Neural cell (in vitro differentiated cells): ENCODE results near the gene NKIRAS1. TPM values are rescaled to one million over a fixed set of nuclear protein-coding genes. Genes with fewer than 3 reads are reported as not detected.

Experiments used
- H2AFZ ChIP-seq: fragments of 200-600, 300-800 bp; sonication (generic), shearing (Covaris generic); 2 replicates; pipeline ENCODE4 v1.6.0; 2014; ENCODE audit warnings: low read depth, mild to moderate bottlenecking, antibody characterized with exemption, low read length, moderate library complexity
- H3F3A ChIP-seq: fragments of 200-600 bp; shearing (Covaris generic); 2 replicates; pipeline ENCODE4 v1.6.1; 2016; ENCODE audit warnings: mild to moderate bottlenecking, moderate library complexity, mixed read lengths, antibody characterized with exemption, low read length; ENCODE audit not compliant: insufficient read depth, poor library complexity, severe bottlenecking
- H3K27ac ChIP-seq: fragments of 200-600, 300-800 bp; sonication (generic), shearing (Covaris generic); 2 replicates; pipeline ENCODE4 v1.5.1; 2014; ENCODE audit warnings: mild to moderate bottlenecking, low read length, moderate library complexity
- H3K27me3 ChIP-seq: fragments of 300-800, 200-600 bp; sonication (generic), shearing (Covaris generic); 2 replicates; pipeline ENCODE4 v1.6.0; 2014; ENCODE audit warnings: mild to moderate bottlenecking, low read depth, low read length, moderate library complexity; ENCODE audit not compliant: insufficient read depth
- H3K36me3 ChIP-seq: fragments of 300-800, 200-600 bp; sonication (generic), shearing (Covaris generic); 2 replicates; pipeline ENCODE4 v1.5.1; 2014; ENCODE audit warnings: mild to moderate bottlenecking, antibody characterized with exemption, low read length, moderate library complexity; ENCODE audit not compliant: insufficient read depth
- H3K4me2 ChIP-seq: fragments of 300-800, 200-600 bp; sonication (generic), shearing (Covaris generic); 2 replicates; pipeline ENCODE4 v1.6.0; 2014; ENCODE audit warnings: mild to moderate bottlenecking, low read length
- H3K4me3 ChIP-seq: fragments of 300-800, 200-600 bp; sonication (generic), shearing (Covaris generic); 2 replicates; pipeline ENCODE4 v1.5.1; 2014; ENCODE audit warnings: mild to moderate bottlenecking, low read length, moderate library complexity
- H3K79me2 ChIP-seq: fragments of 200-600 bp; shearing (Covaris generic); replicated peaks from 2 replicates; pipeline ENCODE4 v1.6.0; 2014; ENCODE audit warnings: mild to moderate bottlenecking, low read length, moderate library complexity; ENCODE audit not compliant: insufficient read depth
- H3K9ac ChIP-seq: fragments of 300-800, 200-600 bp; sonication (generic), shearing (Covaris generic); 2 replicates; pipeline ENCODE4 v1.6.1; 2016; ENCODE audit warnings: mild to moderate bottlenecking, low read length, mixed read lengths
- H3K9me2 ChIP-seq: fragments of 200-600 bp; shearing (Covaris generic); 2 replicates; pipeline ENCODE4 v1.6.1; 2016; ENCODE audit warnings: mild to moderate bottlenecking, low read length, mixed read lengths; ENCODE audit not compliant: insufficient read depth
- H3K9me3 ChIP-seq: fragments of 200-600, 300-800 bp; sonication (generic), shearing (Covaris generic); 2 replicates; pipeline ENCODE4 v1.6.1; 2016; ENCODE audit warnings: mild to moderate bottlenecking, mixed run types, low read length, moderate library complexity, mixed read lengths
- H4K20me1 ChIP-seq: fragments of 200-600 bp; shearing (Covaris generic); 2 replicates; pipeline ENCODE4 v1.6.1; 2016; ENCODE audit warnings: mild to moderate bottlenecking, mixed run types; ENCODE audit not compliant: insufficient read depth
- EP300 ChIP-seq: fragments of 450-650 bp; conservative IDR thresholded peaks from 2 replicates; pipeline ENCODE4 v1.6.1; 2014; ENCODE audit warnings: antibody characterized with exemption, mild to moderate bottlenecking, moderate library complexity; ENCODE audit not compliant: poor library complexity, severe bottlenecking
- EZH2 ChIP-seq: fragments of 200-600, 300-800 bp; shearing (Covaris generic), sonication (generic); IDR thresholded peaks from 2 replicates; pipeline ENCODE4 v1.6.1; 2014; ENCODE audit warnings: antibody characterized with exemption, low read length, borderline replicate concordance, mild to moderate bottlenecking; ENCODE audit not compliant: insufficient read depth, poor library complexity, severe bottlenecking
- MXI1 ChIP-seq: fragments of 450-650 bp; conservative IDR thresholded peaks from 2 replicates; pipeline ENCODE4 v1.6.1; 2014; ENCODE audit warnings: antibody characterized with exemption, mild to moderate bottlenecking; ENCODE audit not compliant: poor library complexity, severe bottlenecking
- POLR2AphosphoS5 ChIP-seq: IDR thresholded peaks from 2 replicates; pipeline ENCODE4 v1.6.1; 2012
- RAD21 ChIP-seq: fragments of 450-650 bp; conservative IDR thresholded peaks from 2 replicates; pipeline ENCODE4 v1.6.1; 2014; ENCODE audit warnings: antibody characterized with exemption, mild to moderate bottlenecking, moderate library complexity
- SMC3 ChIP-seq: fragments of 450-650 bp; conservative IDR thresholded peaks from 2 replicates; pipeline ENCODE4 v1.6.1; 2014; ENCODE audit warnings: antibody characterized with exemption, mild to moderate bottlenecking, moderate library complexity; ENCODE audit not compliant: poor library complexity
- TAF1 ChIP-seq: IDR thresholded peaks from 2 replicates; pipeline ENCODE4 v1.6.1; 2012; ENCODE audit warnings: low read depth
- polyA plus RNA-seq: library from polyadenylated mRNA; depleted of rRNA; stranded (reverse); fragments of >200 nt; gene quantifications from 2 replicates; pipeline ENCODE4 v1.2.3, GENCODE V29; 2014
- TF ChIP-seq, protein P1 (sequence below): IDR thresholded peaks from 2 replicates; pipeline ENCODE4 v1.6.1; 2012; ENCODE audit warnings: borderline replicate concordance
- TF ChIP-seq, protein P2 (sequence below): fragments of 450-650 bp; IDR thresholded peaks from 2 replicates; pipeline ENCODE4 v1.5.1; 2014; ENCODE audit warnings: antibody characterized with exemption, mild to moderate bottlenecking, moderate library complexity; ENCODE audit not compliant: poor library complexity, severe bottlenecking

Gene NKIRAS1
- polyA plus RNA-seq, 1 donor from 2014 or later = 42.1 TPM

DNA sequence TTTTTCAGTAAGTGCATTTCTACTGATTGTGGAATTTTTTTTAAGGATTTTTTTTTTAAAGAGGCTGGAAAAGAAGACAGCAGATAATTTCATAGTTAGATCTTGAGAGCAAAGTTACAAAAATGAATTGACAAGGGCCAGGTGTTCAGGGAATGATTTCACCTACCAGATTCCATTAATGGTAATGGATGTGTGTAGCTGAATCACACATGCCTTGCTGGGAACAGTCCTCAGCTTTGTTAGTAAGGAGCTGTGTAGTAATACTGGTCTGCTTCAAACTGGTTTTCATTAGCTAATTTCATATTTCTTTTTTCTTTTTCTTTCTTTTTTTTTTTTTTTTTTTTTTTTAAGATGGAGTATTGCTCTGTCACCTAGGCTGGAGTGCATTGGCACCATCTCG is 44.3 kb upstream of the NKIRAS1 start:
- no peaks in the 10 kb centered on the region for H3F3A ChIP-seq
- H3K9me2 ChIP-seq = no peaks in the 10 kb centered on the region
- no peaks in the 10 kb centered on the region for H4K20me1 ChIP-seq
- H2AFZ ChIP-seq = no peak overlapping the region
- H3K36me3 ChIP-seq = peaks cover 6% of the 10 kb centered on the region
- H3K9me3 ChIP-seq = no peaks in the 10 kb centered on the region
- H3K9ac ChIP-seq = no peak overlapping the region
- no peaks in the 10 kb centered on the region for H3K27me3 ChIP-seq
- no peaks in the 10 kb centered on the region for H3K79me2 ChIP-seq
- no peak overlapping the region for H3K4me3 ChIP-seq
- no peak overlapping the region for H3K4me2 ChIP-seq
- no peak overlapping the region for H3K27ac ChIP-seq
- TF ChIP-seq POLR2AphosphoS5 (no peak), TAF1 (no peak), EP300 (no peak), SMC3 (no peak), RAD21 (no peak), EZH2 (no peak), MXI1 (no peak)
- TF ChIP-seq, protein P1, sequence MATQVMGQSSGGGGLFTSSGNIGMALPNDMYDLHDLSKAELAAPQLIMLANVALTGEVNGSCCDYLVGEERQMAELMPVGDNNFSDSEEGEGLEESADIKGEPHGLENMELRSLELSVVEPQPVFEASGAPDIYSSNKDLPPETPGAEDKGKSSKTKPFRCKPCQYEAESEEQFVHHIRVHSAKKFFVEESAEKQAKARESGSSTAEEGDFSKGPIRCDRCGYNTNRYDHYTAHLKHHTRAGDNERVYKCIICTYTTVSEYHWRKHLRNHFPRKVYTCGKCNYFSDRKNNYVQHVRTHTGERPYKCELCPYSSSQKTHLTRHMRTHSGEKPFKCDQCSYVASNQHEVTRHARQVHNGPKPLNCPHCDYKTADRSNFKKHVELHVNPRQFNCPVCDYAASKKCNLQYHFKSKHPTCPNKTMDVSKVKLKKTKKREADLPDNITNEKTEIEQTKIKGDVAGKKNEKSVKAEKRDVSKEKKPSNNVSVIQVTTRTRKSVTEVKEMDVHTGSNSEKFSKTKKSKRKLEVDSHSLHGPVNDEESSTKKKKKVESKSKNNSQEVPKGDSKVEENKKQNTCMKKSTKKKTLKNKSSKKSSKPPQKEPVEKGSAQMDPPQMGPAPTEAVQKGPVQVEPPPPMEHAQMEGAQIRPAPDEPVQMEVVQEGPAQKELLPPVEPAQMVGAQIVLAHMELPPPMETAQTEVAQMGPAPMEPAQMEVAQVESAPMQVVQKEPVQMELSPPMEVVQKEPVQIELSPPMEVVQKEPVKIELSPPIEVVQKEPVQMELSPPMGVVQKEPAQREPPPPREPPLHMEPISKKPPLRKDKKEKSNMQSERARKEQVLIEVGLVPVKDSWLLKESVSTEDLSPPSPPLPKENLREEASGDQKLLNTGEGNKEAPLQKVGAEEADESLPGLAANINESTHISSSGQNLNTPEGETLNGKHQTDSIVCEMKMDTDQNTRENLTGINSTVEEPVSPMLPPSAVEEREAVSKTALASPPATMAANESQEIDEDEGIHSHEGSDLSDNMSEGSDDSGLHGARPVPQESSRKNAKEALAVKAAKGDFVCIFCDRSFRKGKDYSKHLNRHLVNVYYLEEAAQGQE = no peak
- TF ChIP-seq, protein P2, sequence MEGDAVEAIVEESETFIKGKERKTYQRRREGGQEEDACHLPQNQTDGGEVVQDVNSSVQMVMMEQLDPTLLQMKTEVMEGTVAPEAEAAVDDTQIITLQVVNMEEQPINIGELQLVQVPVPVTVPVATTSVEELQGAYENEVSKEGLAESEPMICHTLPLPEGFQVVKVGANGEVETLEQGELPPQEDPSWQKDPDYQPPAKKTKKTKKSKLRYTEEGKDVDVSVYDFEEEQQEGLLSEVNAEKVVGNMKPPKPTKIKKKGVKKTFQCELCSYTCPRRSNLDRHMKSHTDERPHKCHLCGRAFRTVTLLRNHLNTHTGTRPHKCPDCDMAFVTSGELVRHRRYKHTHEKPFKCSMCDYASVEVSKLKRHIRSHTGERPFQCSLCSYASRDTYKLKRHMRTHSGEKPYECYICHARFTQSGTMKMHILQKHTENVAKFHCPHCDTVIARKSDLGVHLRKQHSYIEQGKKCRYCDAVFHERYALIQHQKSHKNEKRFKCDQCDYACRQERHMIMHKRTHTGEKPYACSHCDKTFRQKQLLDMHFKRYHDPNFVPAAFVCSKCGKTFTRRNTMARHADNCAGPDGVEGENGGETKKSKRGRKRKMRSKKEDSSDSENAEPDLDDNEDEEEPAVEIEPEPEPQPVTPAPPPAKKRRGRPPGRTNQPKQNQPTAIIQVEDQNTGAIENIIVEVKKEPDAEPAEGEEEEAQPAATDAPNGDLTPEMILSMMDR = no peak

GRCh38 chr3:23960649-23961048 is 43.9 kb upstream of the NKIRAS1 start:
- Histone ChIP-seq H3K27me3 (no peaks in the 10 kb centered on the region), H3F3A (no peaks in the 10 kb centered on the region), H3K9me3 (no peaks in the 10 kb centered on the region), H4K20me1 (no peaks in the 10 kb centered on the region), H3K4me3 (no peak overlapping the region), H2AFZ (no peak overlapping the region), H3K9ac (no peak overlapping the region), H3K79me2 (no peaks in the 10 kb centered on the region), H3K36me3 (peaks cover 6% of the 10 kb centered on the region), H3K4me2 (no peak overlapping the region), H3K27ac (no peak overlapping the region), H3K9me2 (no peaks in the 10 kb centered on the region)
- TF ChIP-seq, protein P2 = no peak
- TF ChIP-seq RAD21 (no peak), EZH2 (no peak), POLR2AphosphoS5 (no peak), SMC3 (no peak), MXI1 (no peak), TAF1 (no peak), EP300 (no peak)
- TF ChIP-seq, protein P1 = no peak
